HepG2 (cell line): ENCODE data around the gene ROCK1. TPM values are rescaled to one million over a fixed set of nuclear protein-coding genes. Genes with fewer than 3 reads are reported as not detected.
A peak's percentile ranks its signal among the peaks of the same experiment; 100 is the strongest.

ENCODE experiments used
- ATAC-seq: fragments of 200-7000 bp; cut with Tn5 transposase; 3 replicates; pipeline ENCODE4 v1.9.1; 2020; ENCODE audit warnings: mild to moderate bottlenecking, moderate library complexity
- BruUV-seq: library from RNA; stranded (reverse); fragments of 400-500 nt; replicated peaks from 2 replicates; lab custom pipeline; 2021; lab: Mats Ljungman, UMichigan
- CTCF ChIA-PET: fragments of 300-600 bp; formaldehyde crosslinking; extraction: SDS; loops from one replicate; lab custom pipeline; 2021; ENCODE audit warnings: low total read pairs, inconsistent platforms, low intra/inter-chr PET ratio; lab: Yijun Ruan, JAX
- POLR2A ChIA-PET: fragments of 350-600 bp; sonication (Branson Sonifier 250); formaldehyde crosslinking; loops from one replicate; lab custom pipeline; 2020; ENCODE audit warnings: antibody characterized with exemption, inconsistent platforms; lab: Yijun Ruan, JAX
- DNase-seq: peaks from one replicate; pipeline ENCODE4 v3.0.0-alpha.2; 2015; ENCODE audit warnings: low spot score
- FAIRE-seq: peaks from 3 replicates; lab custom pipeline; 2011; peaks lifted over from hg19 to GRCh38; lab: Jason Lieb, UNC
- H2AFZ ChIP-seq: one replicate; pipeline ENCODE4 v1.6.1; 2011; ENCODE audit warnings: low read length, inconsistent platforms
- H3K27ac ChIP-seq: fragments of 300-600 bp; 3 replicates; pipeline ENCODE4 v1.8.0; 2011; ENCODE audit warnings: mixed run types, mild to moderate bottlenecking, mixed read lengths, low read length, inconsistent platforms; ENCODE audit not compliant: insufficient read depth; ENCODE audit errors: extremely low read length
- H3K27me3 ChIP-seq, 2 experiments: fragments of 200-600 bp in 1 of 2; 2 replicates in 1 of 2; 3 replicates in 1 of 2; pipeline versions ENCODE4 v1.6.0 to v1.8.0; 2011; ENCODE audit warnings: low read length in 2 of 2, mild to moderate bottlenecking in 2 of 2, moderate library complexity in 2 of 2, inconsistent platforms in 1 of 2; ENCODE audit not compliant: insufficient read depth in 2 of 2, control insufficient read depth in 1 of 2
- H3K36me3 ChIP-seq, 2 experiments: fragments of 200-600 bp in 1 of 2; replicated peaks in 1 of 2; 2 replicates in 1 of 2; 3 replicates in 1 of 2; pipeline versions ENCODE4 v1.5.1 to v1.8.0; 2011; ENCODE audit warnings: low read length in 2 of 2, inconsistent platforms in 1 of 2; ENCODE audit not compliant: insufficient read depth in 2 of 2, control insufficient read depth in 1 of 2
- H3K4me1 ChIP-seq: 2 replicates; pipeline ENCODE4 v1.5.1; 2012; ENCODE audit warnings: low read length, inconsistent platforms; ENCODE audit not compliant: insufficient read depth
- H3K4me2 ChIP-seq: 2 replicates; pipeline ENCODE4 v1.6.0; 2011; ENCODE audit warnings: low read depth, low read length, inconsistent platforms
- H3K4me3 ChIP-seq, 3 experiments: fragments of 200-600 bp in 1 of 3; sonication (generic), shearing (Covaris generic) in 1 of 3; replicated peaks in 1 of 3; 2 replicates each; pipeline ENCODE4 v1.5.1; 2011 to 2016; ENCODE audit warnings: low read length in 3 of 3, inconsistent platforms in 2 of 3, low read depth in 2 of 3, mild to moderate bottlenecking in 2 of 3, control low read depth in 1 of 3, mixed read lengths in 1 of 3; ENCODE audit not compliant: insufficient read depth in 1 of 3
- H3K79me2 ChIP-seq: one replicate; pipeline ENCODE4 v1.6.1; 2011; ENCODE audit warnings: low read length, inconsistent platforms; ENCODE audit not compliant: insufficient read depth
- H3K9ac ChIP-seq: 2 replicates; pipeline ENCODE4 v1.6.0; 2011; ENCODE audit warnings: mild to moderate bottlenecking, low read depth, low read length, inconsistent platforms; ENCODE audit not compliant: insufficient read depth
- H3K9me3 ChIP-seq: 2 replicates; pipeline ENCODE4 v1.5.1; 2012; ENCODE audit warnings: mild to moderate bottlenecking, low read length
- H4K20me1 ChIP-seq: 2 replicates; pipeline ENCODE4 v1.6.0; 2011; ENCODE audit warnings: inconsistent platforms, mild to moderate bottlenecking, low read length, moderate library complexity; ENCODE audit not compliant: insufficient read depth
- ZNF121 ChIP-seq: sonication (generic); formaldehyde crosslinking; IDR thresholded peaks from 2 replicates; pipeline ENCODE4 v1.5.0; 2020; ENCODE audit warnings: mild to moderate bottlenecking, missing genetic modification reagents
- ZNF772 ChIP-seq: sonication (generic); formaldehyde crosslinking; IDR thresholded peaks from 2 replicates; pipeline ENCODE4 v1.5.0; 2020; ENCODE audit warnings: mild to moderate bottlenecking, missing genetic modification reagents
- WGBS: methylation state at CpG from one replicate; pipeline ENCODE4 v1.1.6; 2017; ENCODE audit warnings: low lambda C conversion rate; 5-methylcytosine and 5-hydroxymethylcytosine counted together
- in situ Hi-C: cut with HindIII; loops from 2 replicates; pipeline ENCODE4 v1.10.0; 2017; ENCODE audit warnings: low pct_unique_long_range_greater_than_20kb; ENCODE audit not compliant: extremely low pct_ligation_motif_present
- intact Hi-C: fragments of 100-400 bp; cut with micrococcal nuclease; formaldehyde crosslinking; loops from one replicate; pipeline ENCODE4 v1.10.0; 2022; ENCODE audit not compliant: unreplicated experiment
- polyA plus RNA-seq, 8 experiments: library from polyadenylated mRNA; depleted of rRNA in 3 of 8; stranded (reverse) in 7 of 8; unstranded in 1 of 8; fragments of >200 nt; fragmentation: Illumina TruSeq in 4 of 8; extraction: Trizol in 4 of 8; gene quantifications; 2 replicates each; pipeline versions ENCODE4 v1.2.1 to v1.2.3, GENCODE V29; 2011 to 2016; ENCODE audit warnings: low read depth in 4 of 8, missing spikeins in 1 of 8, mixed read lengths in 1 of 8; ENCODE audit not compliant: insufficient read depth in 1 of 8
- total RNA-seq, 5 experiments: library from RNA; depleted of rRNA; stranded (reverse); fragments of >200 nt; fragmentation: Illumina TruSeq; extraction: Trizol; gene quantifications; 2 replicates each; pipeline ENCODE4 v1.2.3, GENCODE V29; 2016; ENCODE audit warnings: low read depth in 1 of 5
- TF ChIP-seq, protein P1 (sequence below): sonication (generic); formaldehyde crosslinking; conservative IDR thresholded peaks from 2 replicates; pipeline ENCODE4 v1.4.0; 2020; ENCODE audit warnings: missing genetic modification reagents
- TF ChIP-seq, protein P2 (sequence below): sonication (generic); formaldehyde crosslinking; IDR thresholded peaks from 2 replicates; pipeline ENCODE4 v1.4.0; 2020; ENCODE audit warnings: mild to moderate bottlenecking, low read depth, missing genetic modification reagents

Gene ROCK1
- total and polyA plus RNA-seq, 2 of the 13 experiments (the other 11 are each of a cell fraction or from before 2014, with no cell fraction given) = 10.5 to 27.2 TPM

DNA sequence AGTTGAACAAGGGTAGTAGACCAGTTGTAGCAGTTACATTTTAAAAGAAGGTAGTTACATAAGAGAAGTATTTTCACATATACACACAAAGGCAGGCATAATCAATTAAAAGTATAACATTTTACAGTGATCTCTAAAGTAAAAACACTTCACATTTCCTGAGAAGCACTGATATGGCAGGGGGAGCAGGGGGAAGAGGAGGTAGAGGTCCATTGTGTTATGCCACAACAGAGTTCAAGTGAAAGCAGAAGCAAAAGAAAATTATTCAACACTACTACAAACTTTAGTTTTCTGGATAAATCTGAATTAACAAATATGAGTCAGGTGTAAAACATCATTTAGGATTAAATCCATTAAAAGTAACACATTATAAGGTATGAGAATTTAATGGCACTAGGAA is 38.4 kb downstream of the ROCK1 start (continued):
- TF ChIP-seq, protein P1, sequence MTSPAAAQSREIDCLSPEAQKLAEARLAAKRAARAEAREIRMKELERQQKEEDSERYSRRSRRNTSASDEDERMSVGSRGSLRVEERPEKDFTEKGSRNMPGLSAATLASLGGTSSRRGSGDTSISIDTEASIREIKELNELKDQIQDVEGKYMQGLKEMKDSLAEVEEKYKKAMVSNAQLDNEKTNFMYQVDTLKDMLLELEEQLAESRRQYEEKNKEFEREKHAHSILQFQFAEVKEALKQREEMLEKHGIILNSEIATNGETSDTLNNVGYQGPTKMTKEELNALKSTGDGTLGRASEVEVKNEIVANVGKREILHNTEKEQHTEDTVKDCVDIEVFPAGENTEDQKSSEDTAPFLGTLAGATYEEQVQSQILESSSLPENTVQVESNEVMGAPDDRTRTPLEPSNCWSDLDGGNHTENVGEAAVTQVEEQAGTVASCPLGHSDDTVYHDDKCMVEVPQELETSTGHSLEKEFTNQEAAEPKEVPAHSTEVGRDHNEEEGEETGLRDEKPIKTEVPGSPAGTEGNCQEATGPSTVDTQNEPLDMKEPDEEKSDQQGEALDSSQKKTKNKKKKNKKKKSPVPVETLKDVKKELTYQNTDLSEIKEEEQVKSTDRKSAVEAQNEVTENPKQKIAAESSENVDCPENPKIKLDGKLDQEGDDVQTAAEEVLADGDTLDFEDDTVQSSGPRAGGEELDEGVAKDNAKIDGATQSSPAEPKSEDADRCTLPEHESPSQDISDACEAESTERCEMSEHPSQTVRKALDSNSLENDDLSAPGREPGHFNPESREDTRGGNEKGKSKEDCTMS (CRISPR knock-in tag) = no peak
- no peak for TF ChIP-seq ZNF772
- TF ChIP-seq, all 625 proteins: peak for 0

DNA sequence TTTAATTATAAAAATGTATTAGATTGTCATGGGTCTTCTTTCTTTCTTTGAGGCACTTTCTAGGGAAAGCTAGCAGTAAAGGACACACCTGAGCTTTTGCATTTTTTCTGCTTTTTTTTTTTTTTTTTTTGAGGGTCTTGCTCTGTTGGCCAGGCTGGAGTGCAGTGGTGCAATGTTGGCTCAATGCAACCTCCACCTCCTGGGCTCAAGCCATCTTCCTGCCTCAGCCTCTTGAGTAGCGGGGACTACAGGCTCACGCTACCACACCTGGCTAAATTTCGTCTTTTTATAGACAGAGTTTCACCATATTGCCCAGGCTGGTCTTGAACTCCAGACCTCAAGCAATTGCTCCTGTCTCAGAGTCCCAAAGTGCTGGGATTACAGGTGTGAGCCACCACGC is 40.5 kb downstream of the ROCK1 start:
- H3K27ac ChIP-seq = no peak overlapping the region
- H3K4me1 ChIP-seq = 0 out of 2 replicates have a peak, but pooled peaks cover 8% of the 10 kb centered on the region
- CTCF ChIA-PET = no interaction called here
- peaks cover 29% of the 10 kb centered on the region for H3K79me2 ChIP-seq
- TF ChIP-seq ZNF121 (CRISPR knock-in tag) = peak; percentile 68; the same call in 1 of the 2 replicates
- TF ChIP-seq, protein P2, sequence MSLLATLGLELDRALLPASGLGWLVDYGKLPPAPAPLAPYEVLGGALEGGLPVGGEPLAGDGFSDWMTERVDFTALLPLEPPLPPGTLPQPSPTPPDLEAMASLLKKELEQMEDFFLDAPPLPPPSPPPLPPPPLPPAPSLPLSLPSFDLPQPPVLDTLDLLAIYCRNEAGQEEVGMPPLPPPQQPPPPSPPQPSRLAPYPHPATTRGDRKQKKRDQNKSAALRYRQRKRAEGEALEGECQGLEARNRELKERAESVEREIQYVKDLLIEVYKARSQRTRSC (CRISPR knock-in tag) = no peak
- in situ Hi-C loops = no loop called here
- no peak overlapping the region for H3K4me2 ChIP-seq
- BruUV-seq = no TSS peak
- POLR2A ChIA-PET = no interaction called here
- H3K4me3 ChIP-seq = no peak overlapping the region
- no peaks in the 10 kb centered on the region for H3K9me3 ChIP-seq
- ATAC-seq = no peak
- intact Hi-C loops = no loop called here
- no peak for FAIRE-seq
- no peak overlapping the region for H2AFZ ChIP-seq
- H3K9ac ChIP-seq = no peak overlapping the region
- H3K36me3 ChIP-seq = no peaks in the 10 kb centered on the region
- H3K27me3 ChIP-seq = no peaks in the 10 kb centered on the region
- H4K20me1 ChIP-seq = peaks cover 8% of the 10 kb centered on the region; the same call in 1 of the 2 replicates
- no peak for DNase-seq
- WGBS = 78% methylated on average over 4 of the region's 4 CpGs
